K562 (cell line): ENCODE measurements around the gene GLE1. TPM values are rescaled to one million over a fixed set of nuclear protein-coding genes. Genes with fewer than 3 reads are reported as not detected.

ENCODE experiments used
- ATAC-seq: fragments of 200-7000 bp; cut with Tn5 transposase; 3 replicates; pipeline ENCODE4 v1.9.1; 2020; ENCODE audit warnings: moderate library complexity
- Bru-seq: library from RNA; stranded (reverse); fragments of 400-500 nt; gene quantifications from one replicate; lab custom pipeline; 2021; lab: Mats Ljungman, UMichigan
- BruChase-seq, 2 experiments: library from RNA; stranded (reverse); fragments of 400-500 nt; gene quantifications; one replicate each; lab custom pipeline; 2021; lab: Mats Ljungman, UMichigan
- BruUV-seq: library from RNA; stranded (reverse); fragments of 400-500 nt; replicated peaks from 2 replicates; lab custom pipeline; 2021; lab: Mats Ljungman, UMichigan
- CTCF ChIA-PET: fragments of 300-600 bp; formaldehyde crosslinking; extraction: SDS; loops from one replicate; lab custom pipeline; 2021; ENCODE audit warnings: low intra/inter-chr PET ratio; lab: Yijun Ruan, JAX
- POLR2A ChIA-PET: fragments of 300-600, 350-650 bp; sonication (Branson Sonifier 250); formaldehyde crosslinking; extraction: SDS; loops from one replicate; lab custom pipeline; 2021; ENCODE audit warnings: antibody characterized with exemption, inconsistent platforms; lab: Yijun Ruan, JAX
- DNase-seq, 4 experiments: peaks; one replicate each; pipeline versions ENCODE4 v3.0.0 to v3.0.0-alpha.2; 2011 to 2018; ENCODE audit warnings: low spot score in 3 of 4, mixed read lengths in 3 of 4; ENCODE audit errors: extremely low read depth in 1 of 4
- FAIRE-seq: peaks from 2 replicates; lab custom pipeline; 2011; peaks lifted over from hg19 to GRCh38; lab: Jason Lieb, UNC
- H2AFZ ChIP-seq: 2 replicates; pipeline ENCODE4 v1.6.0; 2011; ENCODE audit warnings: low read depth, low read length, control low read depth, inconsistent platforms
- H3K27ac ChIP-seq: fragments of 200-600 bp; 3 replicates; pipeline ENCODE4 v1.8.0; 2011; ENCODE audit warnings: low read depth, mild to moderate bottlenecking, control low read depth, inconsistent platforms, low read length, moderate library complexity, mixed read lengths; ENCODE audit errors: extremely low read depth
- H3K27me3 ChIP-seq, 2 experiments: fragments of 300-600 bp in 1 of 2; 2 replicates in 1 of 2; 3 replicates in 1 of 2; pipeline versions ENCODE4 v1.6.0 to v1.8.0; 2011; ENCODE audit warnings: inconsistent platforms in 2 of 2, low read length in 2 of 2, mild to moderate bottlenecking in 1 of 2, mixed read lengths in 1 of 2, moderate library complexity in 1 of 2; ENCODE audit not compliant: control insufficient read depth in 2 of 2, insufficient read depth in 2 of 2
- H3K36me3 ChIP-seq: fragments of 300-600 bp; 3 replicates; pipeline ENCODE4 v1.8.0; 2011; ENCODE audit warnings: mild to moderate bottlenecking, low read length, inconsistent platforms; ENCODE audit not compliant: control insufficient read depth, insufficient read depth
- H3K4me1 ChIP-seq, 2 experiments: fragments of 200-600 bp in 1 of 2; replicated peaks in 1 of 2; 2 replicates in 1 of 2; 3 replicates in 1 of 2; pipeline versions ENCODE4 v1.5.1 to v1.8.0; 2011; ENCODE audit warnings: inconsistent platforms in 2 of 2, low read length in 2 of 2, mild to moderate bottlenecking in 1 of 2, mixed read lengths in 1 of 2, moderate library complexity in 1 of 2; ENCODE audit not compliant: control insufficient read depth in 2 of 2, insufficient read depth in 2 of 2
- H3K4me2 ChIP-seq: 2 replicates; pipeline ENCODE4 v1.6.1; 2011; ENCODE audit warnings: low read length, control low read depth, inconsistent platforms, mixed read lengths; ENCODE audit not compliant: insufficient read depth
- H3K4me3 ChIP-seq: fragments of 200-600 bp; sonication (generic), shearing (Covaris generic); 2 replicates; pipeline ENCODE4 v1.5.1; 2016; ENCODE audit warnings: control low read depth, inconsistent platforms
- H3K79me2 ChIP-seq: fragments of 200-600 bp; 3 replicates; pipeline ENCODE4 v1.8.0; 2011; ENCODE audit warnings: low read length, inconsistent platforms; ENCODE audit not compliant: control insufficient read depth, insufficient read depth
- H3K9ac ChIP-seq, 2 experiments: 2 replicates each; pipeline versions ENCODE4 v1.6.0 to v1.6.1; 2011; ENCODE audit warnings: low read depth in 2 of 2, low read length in 2 of 2, control low read depth in 1 of 2, inconsistent platforms in 1 of 2, mild to moderate bottlenecking in 1 of 2, mixed read lengths in 1 of 2; ENCODE audit not compliant: insufficient read depth in 1 of 2
- H3K9me1 ChIP-seq: one replicate; pipeline ENCODE4 v1.6.0; 2011; ENCODE audit warnings: inconsistent platforms, mild to moderate bottlenecking, low read length, moderate library complexity; ENCODE audit not compliant: control insufficient read depth, insufficient read depth
- H3K9me3 ChIP-seq: replicated peaks from 2 replicates; pipeline ENCODE4 v1.5.1; 2011; ENCODE audit warnings: low read depth, low read length, inconsistent platforms; ENCODE audit not compliant: control insufficient read depth, insufficient read depth
- H4K20me1 ChIP-seq: replicated peaks from 2 replicates; pipeline ENCODE4 v1.6.1; 2011; ENCODE audit warnings: low read length, inconsistent platforms, mixed read lengths; ENCODE audit not compliant: control insufficient read depth, insufficient read depth
- ETS2 ChIP-seq: IDR thresholded peaks from 2 replicates; pipeline ENCODE4 v1.6.1; 2016; ENCODE audit warnings: borderline replicate concordance, missing genetic modification characterization, mild to moderate bottlenecking, moderate library complexity, missing compliant biosample characterization; ENCODE audit not compliant: poor library complexity, severe bottlenecking
- ETV1 ChIP-seq: fragments of 450-650 bp; conservative IDR thresholded peaks from 2 replicates; pipeline ENCODE4 v1.6.1; 2016; ENCODE audit warnings: missing genetic modification characterization, control low read depth, low read depth, missing compliant biosample characterization
- ETV5 ChIP-seq: sonication (generic); formaldehyde crosslinking; IDR thresholded peaks from 2 replicates; pipeline ENCODE4 v1.4.0; 2020; ENCODE audit warnings: low read depth, mild to moderate bottlenecking, missing genetic modification reagents
- FUS ChIP-seq: fragments of 200-400 bp; formaldehyde crosslinking; optimal IDR thresholded peaks from 2 replicates; pipeline ENCODE3; 2017; ENCODE audit warnings: low read depth, low read length
- HNRNPK ChIP-seq: fragments of 200-400 bp; formaldehyde crosslinking; IDR thresholded peaks from one replicate; pipeline ENCODE4 v1.6.1; 2018; ENCODE audit warnings: mild to moderate bottlenecking, low read depth, low read length; ENCODE audit not compliant: poor library complexity, severe bottlenecking
- IFI16 ChIP-seq: fragments of 250-450 bp; sonication (Bioruptor Pico); IDR thresholded peaks from 2 replicates; pipeline ENCODE4 v2.1.2; 2022; ENCODE audit warnings: mild to moderate bottlenecking, inconsistent platforms
- NCOA1 ChIP-seq: fragments of 450-650 bp; IDR thresholded peaks from 2 replicates; pipeline ENCODE4 v1.6.1; 2016; ENCODE audit warnings: low read depth
- ZFP91 ChIP-seq: sonication (generic); formaldehyde crosslinking; IDR thresholded peaks from 2 replicates; pipeline ENCODE4 v1.8.0; 2022; ENCODE audit warnings: mild to moderate bottlenecking, missing genetic modification reagents
- ZNF146 ChIP-seq: IDR thresholded peaks from one replicate; pipeline ENCODE4 v1.6.1; 2018; ENCODE audit warnings: missing compliant biosample characterization; ENCODE audit not compliant: unreplicated experiment
- WGBS: fragments of 100-300 bp; shearing (Covaris generic); methylation state at CpG from one replicate; pipeline ENCODE4 v1.1.6; 2016; ENCODE audit warnings: low coverage, mixed read lengths; ENCODE audit not compliant: insufficient coverage; ENCODE audit errors: missing lambda C conversion rate; 5-methylcytosine and 5-hydroxymethylcytosine counted together
- in situ Hi-C: fragments of 300-500 bp; cut with MboI; formaldehyde crosslinking; loops from 4 replicates; pipeline ENCODE4 v1.15.0; 2018; ENCODE audit warnings: inconsistent platforms, mixed read lengths
- intact Hi-C: fragments of 100-400 bp; cut with micrococcal nuclease; formaldehyde crosslinking; loops from 2 replicates; pipeline ENCODE4 v1.14.2; 2022
- long read RNA-seq, 3 experiments: library from polyadenylated mRNA in 2 of 3; library from RNA in 1 of 3; unstranded in 2 of 3; stranded (forward) in 1 of 3; transcript quantifications; one replicate each; pipeline ENCODE4 v2.0.0, GENCODE V29; 2019 to 2022
- polyA minus RNA-seq, 3 experiments: library from RNA; depleted of rRNA, polyadenylated mRNA; stranded (reverse); fragments of >200 nt; gene quantifications; 2 replicates each; pipeline ENCODE4 v1.2.3, GENCODE V29; 2011
- polyA plus RNA-seq, 8 experiments: library from polyadenylated mRNA; depleted of rRNA in 4 of 8; stranded (reverse) in 5 of 8; unstranded in 3 of 8; fragments of >200 nt; fragmentation: Nextera tagmentation in 2 of 8; fragmentation: Illumina TruSeq in 1 of 8; extraction: Ambion mirVana in 2 of 8; extraction: Trizol in 1 of 8; gene quantifications; 2 replicates each; pipeline versions ENCODE4 v1.2.1 to v1.2.3, GENCODE V29; 2011 to 2014; ENCODE audit warnings: inconsistent platforms in 1 of 8, missing spikeins in 1 of 8
- total RNA-seq, 7 experiments: library from RNA; depleted of rRNA in 6 of 7; stranded (reverse); fragments of >200 nt in 6 of 7; fragmentation: Illumina TruSeq in 2 of 7; extraction: Trizol in 2 of 7; gene quantifications; 2 replicates each; pipeline versions ENCODE4 v1.2.1 to v1.2.3, GENCODE V29; 2011 to 2021; ENCODE audit warnings: low replicate concordance in 1 of 7
- TF ChIP-seq, protein P1 (sequence below): fragments of 200-800 bp; sonication (Bioruptor generic); IDR thresholded peaks from 2 replicates; pipeline ENCODE4 v1.6.1; 2017; ENCODE audit warnings: missing genetic modification characterization, missing compliant biosample characterization

GLE1 gene
- total RNA-seq (2011; cell fraction: chromatin; rRNA removed; ENCODE audit: low replicate concordance): 19.8 and 21.8 TPM in 2 replicates
- 15.5 and 15.8 TPM in 2 replicates for total RNA-seq (2011; cell fraction: nucleolus; rRNA removed)
- 16.0 and 16.3 TPM in 2 replicates for total RNA-seq (2011; cell fraction: nucleoplasm; rRNA removed)
- total RNA-seq (2014; rRNA removed) (37.6 and 39.2 TPM in 2 replicates), total RNA-seq (2014; rRNA removed; fragmentation: Illumina TruSeq; extraction: Trizol) (37.7 and 40.7 TPM in 2 replicates), total RNA-seq (2015; rRNA removed; fragmentation: Illumina TruSeq; extraction: Trizol) (37.6 and 42.7 TPM in 2 replicates), total RNA-seq (2021) (35.0 and 37.1 TPM in 2 replicates), polyA plus RNA-seq (2011; rRNA removed) (39.1 and 44.8 TPM in 2 replicates), polyA plus RNA-seq (2014; fragmentation: Illumina TruSeq; extraction: Trizol) (38.5 and 41.8 TPM in 2 replicates), polyA plus RNA-seq (2014; fragmentation: Nextera tagmentation; extraction: Ambion mirVana) (10 to 100 TPM; 15.9 to 19.8 TPM), polyA plus RNA-seq (2014; rRNA removed) (28.8 and 32.5 TPM in 2 replicates), polyA minus RNA-seq (2011; rRNA and poly(A)+ RNA removed) (64.0 and 69.3 TPM in 2 replicates), Bru-seq, nascent RNA (percentile 66 among the genes with signal in this experiment), BruChase-seq, experiment 1, labeled RNA remaining after a 2-hour chase (percentile 69 among the genes with signal in this experiment), BruChase-seq, experiment 2, labeled RNA remaining after a 6-hour chase (percentile 71 among the genes with signal in this experiment)
- 27.8 and 35.1 TPM in 2 replicates for polyA plus RNA-seq (2011; cell fraction: cytosol; rRNA removed)
- polyA plus RNA-seq (2011; cell fraction: nucleus; rRNA removed): 18.9 and 23.2 TPM in 2 replicates
- 28.6 and 41.1 TPM in 2 replicates for polyA plus RNA-seq (2012)
- 29.9 and 37.6 TPM in 2 replicates for polyA minus RNA-seq (2011; cell fraction: cytosol; rRNA and poly(A)+ RNA removed)
- 6.7 and 13.0 TPM in 2 replicates for polyA minus RNA-seq (2011; cell fraction: nucleus; rRNA and poly(A)+ RNA removed)
- long read RNA-seq, experiment 1, transcript GLE1-201 (16 exons, 3,321 nt): major isoform, 130 of 221 reads
- long read RNA-seq, experiment 1, partial matches to known transcripts: 17 of 221 reads
- long read RNA-seq, experiment 1, other reads (novel, unspliced or antisense): 72 of 221 reads
- long read RNA-seq, experiment 2, transcript GLE1-201 (16 exons, 3,321 nt): major isoform, 12 of 63 reads
- long read RNA-seq, experiment 2, partial matches to known transcripts: 31 of 63 reads
- long read RNA-seq, experiment 2, other reads (novel, unspliced or antisense): 20 of 63 reads
- long read RNA-seq, experiment 3, transcript GLE1-201 (16 exons, 3,321 nt): major isoform, 22 of 30 reads
- long read RNA-seq, experiment 3, partial matches to known transcripts: 3 of 30 reads
- long read RNA-seq, experiment 3, other reads (novel, unspliced or antisense): 5 of 30 reads

DNA sequence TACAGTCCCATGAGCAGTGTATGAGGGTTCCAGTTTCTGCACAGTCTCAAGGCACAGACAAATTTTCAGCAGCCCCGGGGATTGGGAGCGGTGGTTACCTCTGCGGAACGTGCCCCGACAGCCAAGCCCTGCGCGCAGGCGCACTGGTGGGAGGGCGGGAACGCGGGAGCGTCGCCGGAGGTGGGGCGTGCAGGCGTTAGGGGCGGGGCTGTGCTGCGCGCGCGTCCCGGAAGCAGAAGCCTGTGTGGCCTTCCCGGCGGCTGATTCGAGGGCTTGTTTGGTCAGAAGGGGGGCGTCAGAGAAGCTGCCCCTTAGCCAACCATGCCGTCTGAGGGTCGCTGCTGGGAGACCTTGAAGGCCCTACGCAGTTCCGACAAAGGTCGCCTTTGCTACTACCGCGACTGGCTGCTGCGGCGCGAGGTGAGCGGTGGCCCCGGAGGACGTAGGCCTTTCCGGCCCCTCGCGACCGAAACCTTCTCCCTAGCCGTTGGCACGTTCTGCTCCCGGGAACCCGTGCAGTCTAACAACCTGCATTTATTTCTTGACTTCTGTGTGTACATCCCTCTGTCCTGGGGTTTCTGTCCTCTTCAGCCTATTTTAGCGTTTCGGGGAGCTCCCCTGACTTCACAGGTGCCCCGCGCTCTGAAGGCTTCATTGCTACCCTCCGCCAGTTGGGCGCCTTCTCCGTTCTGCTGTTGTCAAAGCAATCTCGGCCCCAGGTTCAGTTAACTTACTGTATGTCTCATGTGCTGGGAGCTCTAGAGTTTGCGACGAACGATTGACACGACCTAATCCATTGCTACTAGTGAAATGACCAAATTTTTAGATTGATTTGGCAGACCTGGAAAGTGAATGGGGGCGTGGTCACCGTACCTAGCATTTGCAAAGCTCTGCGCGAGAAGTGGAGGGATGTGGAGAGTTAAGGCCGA is at the start of gene GLE1:
TSS of gene GLE1 (plus strand) at position 235 of the 929 bp plus-strand sequence. CDS start at position 322, 87 bp downstream.
- CTCF ChIA-PET: interaction anchor here (0.6 kb wide), 1 partner anchor 94 kb away, joined by 3 read pairs; no protein-coding TSS in a partner anchor
- H4K20me1 ChIP-seq: 0 out of 2 replicates have a peak, but pooled peaks cover 3% of the 10 kb centered on the region
- DNase-seq: peak; percentile 97 to 100 (median 98)
- H3K4me3 ChIP-seq: peak within 1 kb of the TSS; percentile 69
- H3K36me3 ChIP-seq: peaks cover 43% of the 10 kb centered on the region
- peak within 1 kb of the TSS; percentile 97 for H3K4me2 ChIP-seq
- peak; percentile 97 for ATAC-seq
- H3K79me2 ChIP-seq: peaks cover 30% of the 10 kb centered on the region
- in situ Hi-C loops: no loop called here
- no peaks in the 10 kb centered on the region for H3K9me3 ChIP-seq
- POLR2A ChIA-PET: interaction anchor here (0.5 to 1.3 kb wide), 13 partner anchors 8 to 216 kb away, joined by 3 to 6 read pairs (median 3); partner anchors contain the start of gene SPTAN1
- no peaks in the 10 kb centered on the region for H3K27me3 ChIP-seq
- no peaks in the 10 kb centered on the region for H3K9me1 ChIP-seq
- peak; percentile 83 for FAIRE-seq
- H2AFZ ChIP-seq: peak within 1 kb of the TSS; percentile 98
- peak within 1 kb of the TSS; percentile 88 to 100 for H3K9ac ChIP-seq
- intact Hi-C loops: loop anchor here (2.0 to 10.0 kb wide), 3 partner anchors 48 to 110 kb away; partner anchors contain the start of gene SPTAN1
- H3K27ac ChIP-seq: peak within 1 kb of the TSS; percentile 86
- BruUV-seq: TSS peak; percentile 66
- under 1% methylated on average over 51 of the region's 64 CpGs for WGBS
- peaks cover 6 to 11% of the 10 kb centered on the region in 2 experiments; a peak in 4 of 5 replicates for H3K4me1 ChIP-seq
- no peak for TF ChIP-seq ZFP91
- TF ChIP-seq ETV1 (tag): peak; percentile 65
- TF ChIP-seq ETV5: peak; percentile 65; the same call in 1 of the 2 replicates
- no peak for TF ChIP-seq ZNF146
- TF ChIP-seq FUS: no peak
- no peak for TF ChIP-seq IFI16 (CRISPR knock-in tag)
- no peak for TF ChIP-seq HNRNPK
- TF ChIP-seq, protein P1, sequence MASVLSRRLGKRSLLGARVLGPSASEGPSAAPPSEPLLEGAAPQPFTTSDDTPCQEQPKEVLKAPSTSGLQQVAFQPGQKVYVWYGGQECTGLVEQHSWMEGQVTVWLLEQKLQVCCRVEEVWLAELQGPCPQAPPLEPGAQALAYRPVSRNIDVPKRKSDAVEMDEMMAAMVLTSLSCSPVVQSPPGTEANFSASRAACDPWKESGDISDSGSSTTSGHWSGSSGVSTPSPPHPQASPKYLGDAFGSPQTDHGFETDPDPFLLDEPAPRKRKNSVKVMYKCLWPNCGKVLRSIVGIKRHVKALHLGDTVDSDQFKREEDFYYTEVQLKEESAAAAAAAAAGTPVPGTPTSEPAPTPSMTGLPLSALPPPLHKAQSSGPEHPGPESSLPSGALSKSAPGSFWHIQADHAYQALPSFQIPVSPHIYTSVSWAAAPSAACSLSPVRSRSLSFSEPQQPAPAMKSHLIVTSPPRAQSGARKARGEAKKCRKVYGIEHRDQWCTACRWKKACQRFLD (CRISPR knock-in tag): no peak
- TF ChIP-seq ETS2: no peak
- no peak for TF ChIP-seq NCOA1
